Choroid plexus epithelial cell (primary cell): Measurements from ENCODE around the gene SCAF1.

Experiments used
- DNase-seq: peaks from one replicate; pipeline ENCODE4 v3.0.0-alpha.2; 2010; ENCODE audit warnings: low read depth
- H3K4me3 ChIP-seq: 2 replicates; pipeline ENCODE4 v1.5.1; 2011; ENCODE audit warnings: low read depth, mild to moderate bottlenecking, control low read depth, low read length, moderate library complexity
- TF ChIP-seq, protein P1 (sequence below): conservative IDR thresholded peaks from 2 replicates; pipeline ENCODE4 v1.5.1; 2011; ENCODE audit warnings: low read depth, mild to moderate bottlenecking, control low read depth, inconsistent platforms, low read length, moderate library complexity

Gene SCAF1

DNA sequence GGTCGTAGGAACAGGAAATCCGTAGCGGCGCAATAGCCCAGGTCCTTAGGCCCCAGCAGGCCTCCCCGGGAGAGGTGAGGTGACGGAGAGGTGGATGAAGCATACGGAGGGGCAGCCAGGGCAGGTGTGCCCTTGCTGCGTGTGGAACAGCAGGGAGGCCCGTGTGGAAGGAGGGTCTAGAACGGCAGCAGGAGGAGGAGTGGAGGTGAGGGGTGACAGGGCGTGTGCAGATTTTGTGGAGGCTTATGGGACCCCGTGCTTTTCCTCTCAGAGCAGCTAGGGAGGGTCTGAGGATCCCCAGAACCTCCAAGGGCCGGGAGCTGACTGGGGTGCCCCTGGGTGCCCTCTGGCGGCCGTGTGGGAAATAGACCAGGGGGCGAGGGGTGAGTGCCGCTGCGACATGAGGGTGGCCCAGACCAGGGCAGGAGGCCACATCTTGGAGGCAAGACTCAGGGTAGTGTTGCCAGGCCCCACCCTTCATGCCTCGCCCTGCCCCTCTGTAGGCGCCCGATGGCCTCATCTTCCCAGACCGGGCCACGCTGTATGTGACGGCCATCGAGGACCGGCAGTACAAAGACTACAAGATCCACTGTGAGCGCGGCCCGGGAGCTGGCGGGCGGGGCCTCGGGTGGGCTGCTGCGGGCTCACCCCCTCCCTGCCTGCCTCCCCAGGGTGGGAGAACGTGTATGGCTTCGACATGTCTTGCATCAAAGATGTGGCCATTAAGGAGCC is 42.4 kb downstream of the SCAF1 start:
- no peak overlapping the region for H3K4me3 ChIP-seq
- DNase-seq, result no peak
- TF ChIP-seq, protein P1, sequence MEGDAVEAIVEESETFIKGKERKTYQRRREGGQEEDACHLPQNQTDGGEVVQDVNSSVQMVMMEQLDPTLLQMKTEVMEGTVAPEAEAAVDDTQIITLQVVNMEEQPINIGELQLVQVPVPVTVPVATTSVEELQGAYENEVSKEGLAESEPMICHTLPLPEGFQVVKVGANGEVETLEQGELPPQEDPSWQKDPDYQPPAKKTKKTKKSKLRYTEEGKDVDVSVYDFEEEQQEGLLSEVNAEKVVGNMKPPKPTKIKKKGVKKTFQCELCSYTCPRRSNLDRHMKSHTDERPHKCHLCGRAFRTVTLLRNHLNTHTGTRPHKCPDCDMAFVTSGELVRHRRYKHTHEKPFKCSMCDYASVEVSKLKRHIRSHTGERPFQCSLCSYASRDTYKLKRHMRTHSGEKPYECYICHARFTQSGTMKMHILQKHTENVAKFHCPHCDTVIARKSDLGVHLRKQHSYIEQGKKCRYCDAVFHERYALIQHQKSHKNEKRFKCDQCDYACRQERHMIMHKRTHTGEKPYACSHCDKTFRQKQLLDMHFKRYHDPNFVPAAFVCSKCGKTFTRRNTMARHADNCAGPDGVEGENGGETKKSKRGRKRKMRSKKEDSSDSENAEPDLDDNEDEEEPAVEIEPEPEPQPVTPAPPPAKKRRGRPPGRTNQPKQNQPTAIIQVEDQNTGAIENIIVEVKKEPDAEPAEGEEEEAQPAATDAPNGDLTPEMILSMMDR, result peak; percentile 51

DNA sequence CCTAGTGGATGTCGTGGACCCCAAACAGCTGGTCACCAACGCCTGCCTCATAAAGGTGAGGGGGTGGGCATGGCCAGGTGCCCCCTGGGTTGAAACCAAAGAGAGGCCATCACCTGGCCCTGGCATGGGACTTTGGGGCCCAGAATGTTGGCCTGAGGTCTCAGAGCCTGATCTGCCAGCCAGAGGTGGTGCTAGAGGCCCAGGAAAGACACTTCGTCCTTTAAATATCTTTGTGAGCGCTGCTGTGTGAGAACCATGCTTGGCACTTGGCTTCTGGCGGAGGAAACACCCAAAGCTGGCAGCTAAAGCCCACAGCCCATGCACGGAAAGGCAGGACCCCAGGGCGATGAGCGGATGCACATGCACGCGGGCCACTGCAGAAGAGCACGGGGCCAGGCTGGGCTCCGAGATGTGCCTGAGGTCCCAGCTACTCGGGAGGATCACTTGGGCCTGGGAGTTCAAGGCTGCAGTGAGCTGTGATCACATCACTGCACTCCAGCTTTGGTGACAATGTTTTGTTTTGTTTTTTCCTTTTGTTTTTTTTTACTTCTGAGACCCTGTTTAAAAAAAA is 43.1 kb downstream of the SCAF1 start:
- no peak for DNase-seq
- H3K4me3 ChIP-seq, result no peak overlapping the region
- TF ChIP-seq, protein P1, result peak; percentile 27

DNA sequence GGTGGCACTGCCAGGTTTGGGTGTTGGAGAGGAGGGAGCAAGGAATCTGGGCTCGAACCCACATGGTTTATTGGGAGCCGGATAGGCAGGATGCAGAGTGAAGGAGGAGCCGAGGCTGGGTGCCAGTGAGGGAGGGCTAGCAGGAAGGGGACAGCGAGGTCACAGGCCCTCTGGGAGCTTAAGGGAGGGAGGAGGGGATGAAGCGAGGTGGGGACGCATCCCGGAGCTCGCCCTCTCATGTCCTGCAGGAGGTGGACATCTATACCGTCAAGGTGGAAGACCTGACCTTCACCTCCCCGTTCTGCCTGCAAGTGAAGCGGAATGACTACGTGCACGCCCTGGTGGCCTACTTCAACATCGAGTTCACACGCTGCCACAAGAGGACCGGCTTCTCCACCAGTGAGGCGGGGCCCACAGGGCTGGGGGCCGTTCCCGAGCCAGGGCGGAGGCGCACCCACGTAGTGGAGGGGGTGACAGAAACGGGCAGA is 43.9 kb downstream of the SCAF1 start:
- no peak for DNase-seq
- TF ChIP-seq, protein P1, result no peak

DNA sequence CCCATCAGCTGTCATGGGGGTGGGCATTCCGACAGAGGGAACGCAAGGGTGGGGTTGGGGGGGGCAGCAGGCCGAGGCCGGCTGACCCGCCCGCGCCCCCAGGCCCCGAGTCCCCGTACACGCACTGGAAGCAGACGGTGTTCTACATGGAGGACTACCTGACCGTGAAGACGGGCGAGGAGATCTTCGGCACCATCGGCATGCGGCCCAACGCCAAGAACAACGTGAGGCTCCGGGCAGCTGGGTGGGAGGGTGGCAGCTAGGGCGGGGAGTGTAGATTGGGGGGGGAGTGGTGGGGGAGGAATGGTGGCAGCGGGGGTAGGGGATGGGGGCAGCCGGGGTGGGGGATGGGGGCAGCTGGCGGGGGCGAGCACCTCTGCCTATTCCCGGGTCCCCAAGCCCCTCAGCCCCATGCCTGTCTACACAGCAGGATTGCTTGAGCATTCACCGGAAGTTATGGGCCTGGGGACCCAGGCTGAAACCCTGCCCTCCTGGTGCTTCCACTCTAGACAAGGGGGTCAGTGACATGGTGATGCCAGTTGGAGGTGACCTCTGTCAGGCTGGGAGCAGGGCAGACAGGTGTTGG is 44.6 kb downstream of the SCAF1 start:
- no peak for DNase-seq
- TF ChIP-seq, protein P1, result no peak
- no peak overlapping the region for H3K4me3 ChIP-seq

More for the DNA sequence above, 43.9 kb downstream of the SCAF1 start:
- H3K4me3 ChIP-seq, result no peak overlapping the region

DNA sequence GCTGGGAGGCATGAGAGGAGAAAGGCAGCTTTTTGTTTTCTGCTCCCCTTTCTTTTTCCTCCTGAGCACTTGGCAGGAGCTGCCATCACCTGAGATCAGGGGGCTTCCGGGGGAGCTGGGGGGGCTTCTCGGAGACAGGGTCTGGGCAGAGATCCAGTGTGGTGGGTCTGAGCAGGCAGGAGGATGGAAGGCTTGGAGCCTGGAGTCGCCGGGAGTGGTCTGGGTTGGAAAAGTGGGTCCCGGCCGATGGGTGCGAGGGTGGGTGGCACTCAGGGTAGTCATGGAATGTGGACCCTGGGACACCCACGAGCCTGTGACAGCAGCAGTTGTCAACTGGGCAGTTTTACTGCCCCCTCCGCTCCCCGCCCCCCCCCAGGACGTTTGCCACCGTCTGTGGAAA is 45.1 kb downstream of the SCAF1 start:
- no peak for DNase-seq
- TF ChIP-seq, protein P1, result no peak
- H3K4me3 ChIP-seq, result no peak overlapping the region

DNA sequence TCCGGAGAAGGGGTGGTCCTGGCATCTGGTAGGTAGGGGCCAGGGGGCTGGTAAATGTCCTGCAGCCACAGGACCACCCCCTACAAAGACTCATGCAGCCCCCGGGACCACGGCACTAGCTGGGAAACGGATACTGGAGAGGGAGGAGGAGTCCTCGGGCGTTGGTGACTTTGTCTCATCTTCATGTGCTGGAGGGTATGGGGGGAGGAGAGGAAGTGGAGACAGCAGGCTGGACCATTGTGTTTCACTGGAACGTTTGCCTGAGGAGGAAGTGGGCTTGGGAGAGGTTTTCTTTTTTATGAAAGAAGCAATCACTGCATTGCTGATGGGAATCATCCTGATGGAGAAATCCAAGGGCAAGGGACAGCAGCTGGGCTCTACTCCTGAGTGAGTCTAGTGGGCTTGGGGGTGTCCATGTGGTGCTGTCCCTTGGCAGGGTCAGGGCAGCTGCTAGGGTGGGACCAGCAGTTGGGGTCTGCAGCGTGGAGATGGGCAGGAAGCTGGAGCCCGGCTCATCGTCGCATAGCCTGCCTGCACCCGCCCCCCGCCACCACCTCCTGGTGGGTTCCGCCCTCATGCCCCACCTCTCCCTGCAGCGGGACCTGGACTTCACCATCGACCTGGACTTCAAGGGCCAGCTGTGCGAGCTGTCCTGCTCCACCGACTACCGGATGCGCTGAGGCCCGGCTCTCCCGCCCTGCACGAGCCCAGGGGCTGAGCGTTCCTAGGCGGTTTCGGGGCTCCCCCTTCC is 45.7 kb downstream of the SCAF1 start:
- no peak for DNase-seq
- TF ChIP-seq, protein P1, result no peak
- no peak overlapping the region for H3K4me3 ChIP-seq
